ENCODE results near the gene SDHAF4. TPM values are rescaled to one million over a fixed set of nuclear protein-coding genes. Genes with fewer than 3 reads are reported as not detected.

SDHAF4 gene
- total and polyA plus RNA-seq, 2 of the 13 experiments (the other 11 are each of a cell fraction or from before 2014, with no cell fraction given): 7.5 to 10.8 TPM

- peak; percentile 89 for TF ChIP-seq ZNF691 (CRISPR knock-in tag; IDR thresholded peaks at IDR 0.05; ENCODE audit: borderline replicate concordance, low read depth)
- TF ChIP-seq KMT2B (CRISPR knock-in tag; IDR thresholded peaks at IDR 0.05): peak; percentile 74; the same call in 1 of the 2 replicates
- TF ChIP-seq, protein P1, sequence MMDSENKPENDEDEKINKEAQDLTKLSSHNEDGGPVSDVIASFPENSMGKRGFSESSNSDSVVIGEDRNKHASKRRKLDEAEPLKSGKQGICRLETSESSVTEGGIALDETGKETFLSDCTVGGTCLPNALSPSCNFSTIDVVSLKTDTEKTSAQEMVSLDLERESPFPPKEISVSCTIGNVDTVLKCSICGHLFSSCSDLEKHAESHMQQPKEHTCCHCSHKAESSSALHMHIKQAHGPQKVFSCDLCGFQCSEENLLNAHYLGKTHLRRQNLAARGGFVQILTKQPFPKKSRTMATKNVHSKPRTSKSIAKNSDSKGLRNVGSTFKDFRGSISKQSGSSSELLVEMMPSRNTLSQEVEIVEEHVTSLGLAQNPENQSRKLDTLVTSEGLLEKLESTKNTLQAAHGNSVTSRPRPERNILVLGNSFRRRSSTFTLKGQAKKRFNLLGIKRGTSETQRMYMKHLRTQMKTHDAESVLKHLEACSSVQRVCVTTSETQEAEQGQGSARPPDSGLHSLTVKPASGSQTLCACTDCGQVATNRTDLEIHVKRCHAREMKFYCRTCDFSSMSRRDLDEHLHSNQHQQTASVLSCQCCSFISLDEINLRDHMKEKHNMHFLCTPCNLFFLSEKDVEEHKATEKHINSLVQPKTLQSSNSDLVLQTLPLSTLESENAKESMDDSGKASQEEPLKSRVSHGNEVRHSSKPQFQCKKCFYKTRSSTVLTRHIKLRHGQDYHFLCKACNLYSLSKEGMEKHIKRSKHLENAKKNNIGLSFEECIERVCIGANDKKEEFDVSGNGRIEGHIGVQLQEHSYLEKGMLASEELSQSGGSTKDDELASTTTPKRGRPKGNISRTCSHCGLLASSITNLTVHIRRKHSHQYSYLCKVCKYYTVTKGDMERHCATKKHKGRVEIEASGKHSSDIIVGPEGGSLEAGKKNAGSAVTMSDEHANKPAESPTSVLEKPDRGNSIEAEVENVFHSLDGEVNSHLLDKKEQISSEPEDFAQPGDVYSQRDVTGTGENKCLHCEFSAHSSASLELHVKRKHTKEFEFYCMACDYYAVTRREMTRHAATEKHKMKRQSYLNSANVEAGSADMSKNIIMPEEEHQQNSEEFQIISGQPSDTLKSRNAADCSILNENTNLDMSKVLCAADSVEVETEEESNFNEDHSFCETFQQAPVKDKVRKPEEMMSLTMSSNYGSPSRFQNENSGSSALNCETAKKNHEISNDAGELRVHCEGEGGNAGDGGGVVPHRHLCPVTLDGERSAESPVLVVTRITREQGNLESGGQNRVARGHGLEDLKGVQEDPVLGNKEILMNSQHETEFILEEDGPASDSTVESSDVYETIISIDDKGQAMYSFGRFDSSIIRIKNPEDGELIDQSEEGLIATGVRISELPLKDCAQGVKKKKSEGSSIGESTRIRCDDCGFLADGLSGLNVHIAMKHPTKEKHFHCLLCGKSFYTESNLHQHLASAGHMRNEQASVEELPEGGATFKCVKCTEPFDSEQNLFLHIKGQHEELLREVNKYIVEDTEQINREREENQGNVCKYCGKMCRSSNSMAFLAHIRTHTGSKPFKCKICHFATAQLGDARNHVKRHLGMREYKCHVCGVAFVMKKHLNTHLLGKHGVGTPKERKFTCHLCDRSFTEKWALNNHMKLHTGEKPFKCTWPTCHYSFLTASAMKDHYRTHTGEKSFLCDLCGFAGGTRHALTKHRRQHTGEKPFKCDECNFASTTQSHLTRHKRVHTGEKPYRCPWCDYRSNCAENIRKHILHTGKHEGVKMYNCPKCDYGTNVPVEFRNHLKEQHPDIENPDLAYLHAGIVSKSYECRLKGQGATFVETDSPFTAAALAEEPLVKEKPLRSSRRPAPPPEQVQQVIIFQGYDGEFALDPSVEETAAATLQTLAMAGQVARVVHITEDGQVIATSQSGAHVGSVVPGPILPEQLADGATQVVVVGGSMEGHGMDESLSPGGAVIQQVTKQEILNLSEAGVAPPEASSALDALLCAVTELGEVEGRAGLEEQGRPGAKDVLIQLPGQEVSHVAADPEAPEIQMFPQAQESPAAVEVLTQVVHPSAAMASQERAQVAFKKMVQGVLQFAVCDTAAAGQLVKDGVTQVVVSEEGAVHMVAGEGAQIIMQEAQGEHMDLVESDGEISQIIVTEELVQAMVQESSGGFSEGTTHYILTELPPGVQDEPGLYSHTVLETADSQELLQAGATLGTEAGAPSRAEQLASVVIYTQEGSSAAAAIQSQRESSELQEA (CRISPR knock-in tag; IDR thresholded peaks at IDR 0.05; ENCODE audit: not compliant biosample characterization): peak; percentile 42
- TF ChIP-seq YEATS2 (CRISPR knock-in tag; IDR thresholded peaks at IDR 0.05; ENCODE audit: borderline replicate concordance): no peak
- TF ChIP-seq ZNF839 (CRISPR knock-in tag; IDR thresholded peaks at IDR 0.05; ENCODE audit: borderline replicate concordance): peak; percentile 46; the same call in 1 of the 2 replicates
- TF ChIP-seq ZNF709 (CRISPR knock-in tag; IDR thresholded peaks at IDR 0.05): peak; percentile 81; the same call in 1 of the 2 replicates
- peak; percentile 47; the same call in 1 of the 2 replicates for TF ChIP-seq GFI1 (CRISPR knock-in tag; IDR thresholded peaks at IDR 0.05; ENCODE audit: borderline replicate concordance)
- TF ChIP-seq ARID5B (CRISPR knock-in tag; IDR thresholded peaks at IDR 0.05): peak; percentile 59; the same call in 1 of the 2 replicates
- no peak for TF ChIP-seq ZNF672 (CRISPR knock-in tag; IDR thresholded peaks at IDR 0.05)
- TF ChIP-seq AGO1 (IDR thresholded peaks at IDR 0.05; ENCODE audit: low read depth, low read length, poor library complexity, severe bottlenecking): no peak
- no peak for TF ChIP-seq NFE2 (CRISPR knock-in tag; IDR thresholded peaks at IDR 0.05)
- TF ChIP-seq NFE2L2 (IDR thresholded peaks at IDR 0.05; ENCODE audit: low read length): no peak
- no peak; the same call in 1 of the 2 replicates for TF ChIP-seq ZNF816 (CRISPR knock-in tag; IDR thresholded peaks at IDR 0.05; ENCODE audit: borderline replicate concordance)
- TF ChIP-seq FOXM1 (CRISPR knock-in tag; IDR thresholded peaks at IDR 0.05): no peak
Observed at GRCh38 chr6:70566751-70567382, at the start of gene SDHAF4 (continued).

All from HepG2 (cell line).